Ishikawa (cell line): ENCODE data around the gene CLN5.

Experiments used
- CEBPB ChIP-seq: IDR thresholded peaks from 2 replicates; pipeline ENCODE4 v1.6.1; 2012
- CREB1 ChIP-seq: IDR thresholded peaks from 2 replicates; pipeline ENCODE4 v1.6.1; 2012; ENCODE audit warnings: low read depth
- EGR1 ChIP-seq: IDR thresholded peaks from 2 replicates; pipeline ENCODE4 v1.6.1; 2012
- EP300 ChIP-seq: IDR thresholded peaks from 2 replicates; pipeline ENCODE4 v1.6.1; 2012; ENCODE audit warnings: borderline replicate concordance
- FOXM1 ChIP-seq: IDR thresholded peaks from 2 replicates; pipeline ENCODE4 v1.6.1; 2012; ENCODE audit warnings: low read depth, borderline replicate concordance
- MAX ChIP-seq: IDR thresholded peaks from 2 replicates; pipeline ENCODE4 v1.6.1; 2012
- NFIC ChIP-seq: IDR thresholded peaks from 2 replicates; pipeline ENCODE4 v1.6.1; 2012
- RAD21 ChIP-seq: IDR thresholded peaks from 2 replicates; pipeline ENCODE4 v1.6.1; 2012; ENCODE audit warnings: low read depth
- REST ChIP-seq: IDR thresholded peaks from 2 replicates; pipeline ENCODE4 v1.6.1; 2012; ENCODE audit warnings: low read depth, mild to moderate bottlenecking
- TAF1 ChIP-seq: IDR thresholded peaks from 2 replicates; pipeline ENCODE4 v1.6.1; 2012; ENCODE audit warnings: low read depth, mild to moderate bottlenecking
- TCF12 ChIP-seq: IDR thresholded peaks from 2 replicates; pipeline ENCODE4 v1.6.1; 2012; ENCODE audit warnings: low read depth
- TEAD4 ChIP-seq: IDR thresholded peaks from 2 replicates; pipeline ENCODE4 v1.6.1; 2012
- USF1 ChIP-seq: IDR thresholded peaks from 2 replicates; pipeline ENCODE4 v1.6.1; 2012
- YY1 ChIP-seq: IDR thresholded peaks from 2 replicates; pipeline ENCODE4 v1.6.1; 2012; ENCODE audit warnings: low read depth
- ZBTB7A ChIP-seq: IDR thresholded peaks from 2 replicates; pipeline ENCODE4 v1.6.1; 2012; ENCODE audit warnings: low read depth

CLN5 gene

GRCh38 chr13:77053192-77053591 lies 61.3 kb downstream of the CLN5 start:
- TF ChIP-seq REST (no peak), EGR1 (no peak), ZBTB7A (no peak), CEBPB (no peak), TAF1 (no peak), CREB1 (no peak), FOXM1 (no peak), USF1 (no peak), NFIC (no peak), TCF12 (no peak), YY1 (no peak), MAX (no peak), EP300 (no peak), TEAD4 (no peak), RAD21 (no peak)
